D721Med (cell line): Measurements from ENCODE around the gene INTS6.
A peak's percentile ranks its signal among the peaks of the same experiment; 100 is the strongest.

Experiments
- DNase-seq: peaks from one replicate; pipeline ENCODE4 v3.0.0; 2011; ENCODE audit warnings: low spot score; ENCODE audit not compliant: insufficient read length
- FAIRE-seq: peaks from 2 replicates; lab custom pipeline; 2011; peaks lifted over from hg19 to GRCh38; lab: Jason Lieb, UNC
- TF ChIP-seq, protein P1 (sequence below): IDR thresholded peaks from 2 replicates; pipeline ENCODE4 v1.5.1; 2012; ENCODE audit warnings: mild to moderate bottlenecking, control low read depth; ENCODE audit not compliant: insufficient read depth; ENCODE audit errors: missing control alignments

Gene INTS6

GRCh38 chr13:51452361-51453206 lies at the start of gene INTS6:
TSS of gene INTS6 (minus strand) at chr13:51453036. CDS start at chr13:51452525, 511 bp downstream.
- peak; percentile 61 for DNase-seq
- FAIRE-seq = peak; percentile 6
- TF ChIP-seq, protein P1, sequence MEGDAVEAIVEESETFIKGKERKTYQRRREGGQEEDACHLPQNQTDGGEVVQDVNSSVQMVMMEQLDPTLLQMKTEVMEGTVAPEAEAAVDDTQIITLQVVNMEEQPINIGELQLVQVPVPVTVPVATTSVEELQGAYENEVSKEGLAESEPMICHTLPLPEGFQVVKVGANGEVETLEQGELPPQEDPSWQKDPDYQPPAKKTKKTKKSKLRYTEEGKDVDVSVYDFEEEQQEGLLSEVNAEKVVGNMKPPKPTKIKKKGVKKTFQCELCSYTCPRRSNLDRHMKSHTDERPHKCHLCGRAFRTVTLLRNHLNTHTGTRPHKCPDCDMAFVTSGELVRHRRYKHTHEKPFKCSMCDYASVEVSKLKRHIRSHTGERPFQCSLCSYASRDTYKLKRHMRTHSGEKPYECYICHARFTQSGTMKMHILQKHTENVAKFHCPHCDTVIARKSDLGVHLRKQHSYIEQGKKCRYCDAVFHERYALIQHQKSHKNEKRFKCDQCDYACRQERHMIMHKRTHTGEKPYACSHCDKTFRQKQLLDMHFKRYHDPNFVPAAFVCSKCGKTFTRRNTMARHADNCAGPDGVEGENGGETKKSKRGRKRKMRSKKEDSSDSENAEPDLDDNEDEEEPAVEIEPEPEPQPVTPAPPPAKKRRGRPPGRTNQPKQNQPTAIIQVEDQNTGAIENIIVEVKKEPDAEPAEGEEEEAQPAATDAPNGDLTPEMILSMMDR = no peak

- TF ChIP-seq, protein P1 = no peak
- no peak for FAIRE-seq
- DNase-seq = no peak
These were observed 49.4 kb upstream of the INTS6 start for GRCh38 chr13:51502153-51502651.

DNA sequence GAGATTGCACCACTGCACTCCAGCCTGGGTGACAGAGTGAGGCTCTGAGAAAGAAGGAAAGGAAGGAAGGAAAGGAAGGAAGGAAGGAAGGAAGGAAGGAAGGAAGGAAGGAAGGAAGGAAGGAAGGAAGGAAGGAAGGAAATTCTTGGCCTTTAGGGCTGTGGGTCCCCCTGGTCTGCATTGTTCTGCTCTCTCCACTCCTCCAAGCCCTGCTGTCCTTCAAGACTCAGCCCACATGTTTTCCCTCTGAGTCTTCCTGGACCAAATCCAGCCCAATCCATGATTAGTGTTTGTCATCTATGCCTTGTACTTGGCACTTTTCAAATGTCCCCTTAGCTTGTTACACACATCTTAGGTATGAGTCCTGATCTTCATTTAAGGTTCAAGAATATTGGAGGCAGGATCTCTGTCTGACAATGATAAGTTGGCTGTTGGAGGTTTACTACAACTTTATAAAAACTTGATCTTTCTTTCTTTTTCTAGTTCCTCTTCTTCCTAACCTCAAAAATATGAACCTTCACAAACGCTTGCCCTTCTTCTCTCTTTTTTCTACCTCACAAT lies 48.8 kb upstream of the INTS6 start:
- no peak for DNase-seq
- FAIRE-seq = no peak
- TF ChIP-seq, protein P1 = no peak

DNA sequence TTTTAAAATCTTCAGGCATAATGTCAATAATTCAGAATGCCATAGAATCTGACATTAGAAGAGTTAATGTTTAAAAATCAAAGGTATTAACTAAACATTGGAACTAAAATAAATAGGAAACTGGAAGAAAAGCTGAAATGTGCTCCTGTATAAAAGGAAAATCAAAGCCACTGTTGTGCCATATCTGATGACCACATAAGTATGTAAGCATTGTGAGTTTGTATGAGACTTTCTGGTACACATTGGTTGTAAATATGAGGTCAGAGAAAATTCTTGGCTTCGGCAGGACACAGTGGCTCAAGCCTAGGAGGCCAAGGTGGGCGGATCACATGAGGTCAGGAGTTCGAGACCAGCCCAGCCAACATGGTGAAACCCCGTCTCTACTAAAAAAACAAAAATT lies 48.3 kb upstream of the INTS6 start:
- DNase-seq (no peak), FAIRE-seq (no peak)
- TF ChIP-seq, protein P1 = no peak

DNA sequence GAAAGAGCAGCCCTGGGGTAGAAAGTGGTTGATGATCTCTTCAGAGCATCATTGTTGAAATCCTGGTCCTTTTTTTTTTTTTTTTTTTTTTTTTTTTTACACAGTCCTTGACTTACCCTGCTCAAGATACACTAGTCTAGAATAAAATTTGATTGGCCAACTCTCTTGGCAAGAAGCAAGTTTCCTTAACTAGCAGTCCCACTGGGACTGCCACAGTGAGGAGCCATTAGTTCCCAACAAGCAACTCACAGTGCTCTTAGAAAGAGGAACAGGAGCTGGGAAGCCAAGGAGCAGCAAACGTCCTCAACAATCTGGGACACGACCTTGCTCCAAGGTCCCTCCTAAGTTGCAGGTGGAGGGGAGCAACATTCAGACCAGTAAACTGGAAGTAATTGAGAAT lies 47.9 kb upstream of the INTS6 start:
- FAIRE-seq = no peak
- TF ChIP-seq, protein P1 = no peak

DNA sequence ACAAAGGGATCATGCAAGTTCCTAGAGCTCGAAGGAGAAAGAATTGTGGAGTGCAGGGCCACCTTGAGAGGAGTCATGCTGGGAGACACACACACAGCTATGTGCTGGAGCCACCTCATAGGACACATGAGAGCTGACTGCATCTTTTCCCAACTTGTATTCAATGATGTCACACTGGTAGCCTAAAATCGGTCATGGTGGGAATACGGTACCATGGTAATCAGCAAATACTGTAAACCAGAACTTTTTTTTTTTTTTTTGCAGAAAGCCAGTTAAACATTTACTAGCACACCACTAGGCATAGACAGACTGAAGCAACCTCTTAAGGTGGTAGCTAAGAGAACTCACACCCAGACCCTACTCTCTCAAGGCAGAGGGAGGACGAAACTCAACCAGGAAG lies 47.0 kb upstream of the INTS6 start:
- no peak for FAIRE-seq
- no peak for DNase-seq
- TF ChIP-seq, protein P1 = no peak

More for the DNA sequence above, 47.9 kb upstream of the INTS6 start:
- DNase-seq = no peak

DNA sequence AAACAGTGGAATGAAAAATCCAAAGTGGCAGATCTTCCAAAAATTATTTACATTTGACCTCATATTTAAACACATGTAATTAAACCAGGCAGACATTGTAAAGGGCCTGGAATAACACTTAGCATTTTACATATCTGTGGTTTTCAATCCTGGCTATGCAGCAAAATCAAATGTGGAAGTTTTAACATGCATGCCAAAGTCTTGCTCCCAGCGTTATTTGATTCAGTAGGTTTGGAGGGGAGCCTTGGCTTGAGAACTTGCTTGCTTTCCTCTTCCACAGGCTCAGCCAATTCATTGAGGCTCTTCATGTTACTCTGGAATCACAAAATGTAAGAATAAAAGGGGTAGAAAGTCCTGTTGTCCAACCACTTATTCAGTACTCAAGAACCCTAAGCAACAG lies 42.5 kb upstream of the INTS6 start:
- TF ChIP-seq, protein P1 = no peak
- no peak for DNase-seq
- no peak for FAIRE-seq
